Stimulated activated effector memory CD8-positive, alpha-beta T cell treated with anti-CD3 and anti-CD28 coated beads, Interleukin-12 subunit alpha, Interleukin-12 subunit beta, amount 100 ng/mL, for 72 hours (primary cell): ENCODE measurements around the gene ICAM1.
"Not testable (repeated sequence)": the region's sequence is repeated elsewhere in the genome, so short reads cannot be mapped to it uniquely, and the experiment has no call there.

Experiments used
- ATAC-seq: fragments of 150-1000 bp; cut with Tn5 transposase; 2 replicates; pipeline ENCODE4 v1.10.0; 2021
- DNase-seq, 2 donors: peaks; one replicate each; pipeline ENCODE4 v3.0.0; 2021 to 2022; ENCODE audit warnings: low spot score in 2 of 2
- H3K27ac Mint-ChIP-seq: one replicate; pipeline ENCODE4 v1.8.0; 2022; ENCODE audit warnings: mild to moderate bottlenecking, mixed read lengths
- H3K36me3 Mint-ChIP-seq: one replicate; pipeline ENCODE4 v1.8.0; 2022; ENCODE audit warnings: mild to moderate bottlenecking, mixed read lengths
- H3K4me1 Mint-ChIP-seq: one replicate; pipeline ENCODE4 v1.8.0; 2022; ENCODE audit warnings: mixed read lengths
- H3K4me3 Mint-ChIP-seq: one replicate; pipeline ENCODE4 v1.8.0; 2022; ENCODE audit warnings: mild to moderate bottlenecking, mixed read lengths
- H3K9me3 Mint-ChIP-seq: one replicate; pipeline ENCODE4 v1.8.0; 2022; ENCODE audit warnings: mixed read lengths

The ICAM1 gene

GRCh38 chr19:10235003-10235402, 35.9 kb upstream of the ICAM1 start:
- peak overlapping the region; percentile 98 for H3K27ac Mint-ChIP-seq
- peaks cover 23% of the 10 kb centered on the region for H3K4me1 Mint-ChIP-seq
- H3K9me3 Mint-ChIP-seq = no peaks in the 10 kb centered on the region
- peaks cover 12% of the 10 kb centered on the region for H3K36me3 Mint-ChIP-seq
- H3K4me3 Mint-ChIP-seq = peak overlapping the region; percentile 91
- DNase-seq = no peak
- ATAC-seq = no peak

DNA sequence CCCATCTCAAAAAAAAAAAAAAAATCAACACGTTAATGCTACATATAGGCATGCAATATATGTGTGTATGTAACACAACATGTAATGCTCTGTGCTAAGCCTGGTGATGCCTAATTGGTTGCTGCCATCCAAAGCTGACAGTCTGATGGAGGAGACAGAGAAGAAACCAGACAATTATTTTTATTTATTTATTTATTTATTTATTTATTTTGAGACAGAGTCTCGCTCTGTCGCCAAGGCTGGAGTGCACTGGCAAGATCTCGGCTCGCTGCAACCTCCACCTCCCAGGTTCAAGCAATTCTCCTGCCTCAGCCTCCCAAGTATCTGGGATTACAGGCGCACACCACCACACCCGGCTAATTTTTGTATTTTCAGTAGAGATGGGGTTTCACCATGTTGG, 35.5 kb upstream of the ICAM1 start:
- H3K27ac Mint-ChIP-seq = peak overlapping the region; percentile 98
- H3K36me3 Mint-ChIP-seq = peaks cover 12% of the 10 kb centered on the region
- H3K4me1 Mint-ChIP-seq = peaks cover 23% of the 10 kb centered on the region
- H3K9me3 Mint-ChIP-seq, ATAC-seq, DNase-seq: not testable (repeated sequence)
- H3K4me3 Mint-ChIP-seq = peak overlapping the region; percentile 91

- ATAC-seq (no peak), DNase-seq (no peak)
- no peaks in the 10 kb centered on the region for H3K9me3 Mint-ChIP-seq
- peak overlapping the region; percentile 35 for H3K4me3 Mint-ChIP-seq
- peak overlapping the region; percentile 82 for H3K27ac Mint-ChIP-seq
- H3K36me3 Mint-ChIP-seq = peaks cover 12% of the 10 kb centered on the region
- H3K4me1 Mint-ChIP-seq = peaks cover 23% of the 10 kb centered on the region
Measured at GRCh38 chr19:10237702-10238101, 33.2 kb upstream of the ICAM1 start.

DNA sequence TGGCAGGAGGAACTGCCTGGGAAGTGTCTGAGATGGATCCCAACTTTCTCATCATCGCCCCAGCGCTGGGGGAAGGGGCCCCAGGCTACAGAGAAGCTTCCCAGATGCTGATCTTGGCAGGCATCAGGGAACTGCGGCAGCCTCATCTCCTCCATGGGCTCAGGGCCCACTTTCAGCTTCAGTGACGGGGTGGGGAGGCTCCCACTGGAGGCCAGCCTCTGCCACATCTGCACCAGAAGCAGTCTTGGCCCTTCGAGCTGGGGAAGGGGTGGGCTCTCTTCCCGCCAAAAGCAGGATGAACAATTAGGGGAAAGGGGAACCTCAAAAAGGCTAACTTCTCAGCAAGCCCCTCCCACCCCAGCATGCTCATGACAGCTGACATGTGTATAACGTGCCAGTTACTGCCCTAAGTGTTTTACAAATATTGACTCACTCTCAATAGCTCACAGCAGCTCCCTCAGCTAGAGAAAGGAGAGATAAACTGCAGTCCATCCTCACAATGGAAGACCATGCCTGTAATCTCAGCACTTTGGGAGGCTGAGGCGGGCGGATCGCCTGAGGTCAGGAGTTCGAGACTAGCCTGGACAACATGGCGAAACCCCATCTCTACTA, 32.6 kb upstream of the ICAM1 start:
- peak; percentile 46 for ATAC-seq
- peak overlapping the region; percentile 82 for H3K27ac Mint-ChIP-seq
- H3K4me1 Mint-ChIP-seq = peaks cover 23% of the 10 kb centered on the region
- H3K36me3 Mint-ChIP-seq = peaks cover 12% of the 10 kb centered on the region
- H3K9me3 Mint-ChIP-seq = no peaks in the 10 kb centered on the region
- no peak for DNase-seq
- H3K4me3 Mint-ChIP-seq = peak overlapping the region; percentile 35

DNA sequence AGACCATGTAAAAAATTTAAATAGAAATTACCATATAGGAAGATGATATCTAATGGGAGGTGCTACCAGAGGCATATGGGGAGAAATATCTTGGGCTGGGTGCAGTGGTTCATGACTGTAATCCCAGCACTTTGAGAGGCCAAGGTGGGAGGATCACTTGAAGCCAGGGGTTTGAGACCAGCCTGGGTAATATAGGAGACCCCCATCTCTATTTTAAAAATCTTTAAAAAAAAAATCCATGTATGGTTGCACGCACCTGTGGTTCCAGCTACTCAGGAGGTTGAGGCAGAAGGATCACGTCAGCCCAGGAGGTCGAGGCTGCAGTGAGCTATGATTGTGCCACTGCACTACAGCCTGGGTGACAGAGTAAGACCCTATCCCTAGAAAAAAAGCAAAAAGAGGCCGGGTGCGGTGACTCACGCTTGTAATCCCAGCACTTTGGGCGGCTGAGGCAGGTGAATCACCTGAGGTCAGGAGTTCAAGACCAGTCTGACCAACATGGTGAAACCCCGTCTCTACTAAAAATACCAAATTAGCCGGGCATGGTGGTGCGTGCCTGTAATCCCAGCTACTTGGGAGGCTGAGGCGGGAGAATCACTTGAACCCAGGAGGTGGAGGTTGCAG, 29.0 kb upstream of the ICAM1 start:
- DNase-seq, H3K36me3 Mint-ChIP-seq, H3K9me3 Mint-ChIP-seq, H3K4me3 Mint-ChIP-seq, ATAC-seq, H3K27ac Mint-ChIP-seq: not testable (repeated sequence)
- H3K4me1 Mint-ChIP-seq = peaks cover 13% of the 10 kb centered on the region

DNA sequence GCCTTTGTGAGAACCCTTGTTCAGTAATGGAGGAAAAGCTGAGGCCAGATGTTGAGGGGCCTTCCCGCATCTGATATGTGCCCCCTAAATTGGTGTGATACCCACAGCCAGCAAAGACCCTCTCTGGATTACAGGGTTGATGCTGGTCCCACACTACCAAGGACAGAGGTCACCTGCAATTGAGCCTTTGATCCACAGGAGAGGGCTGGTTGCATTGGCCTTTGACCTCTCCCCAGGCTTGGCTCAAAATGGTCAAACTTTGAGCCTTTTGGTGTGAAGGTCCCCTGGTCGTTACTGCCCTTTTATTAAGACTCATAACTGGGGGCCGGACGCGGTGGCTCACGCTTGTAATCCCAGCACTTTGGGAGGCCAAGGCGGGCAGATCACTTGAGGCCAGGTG, 27.3 kb upstream of the ICAM1 start:
- no peak for ATAC-seq

GRCh38 chr19:10245189-10245939, 25.6 kb upstream of the ICAM1 start:
- no peaks in the 10 kb centered on the region for H3K4me1 Mint-ChIP-seq
- no peaks in the 10 kb centered on the region for H3K36me3 Mint-ChIP-seq
- peak overlapping the region; percentile 76 for H3K27ac Mint-ChIP-seq
- peak; percentile 44 for ATAC-seq
- H3K4me3 Mint-ChIP-seq = no peak overlapping the region
- no peaks in the 10 kb centered on the region for H3K9me3 Mint-ChIP-seq
- DNase-seq = no peak

More for the DNA sequence above, 27.3 kb upstream of the ICAM1 start:
- Mint-ChIP-seq H3K4me1 (peaks cover 5% of the 10 kb centered on the region), H3K27ac (no peak overlapping the region), H3K9me3 (no peaks in the 10 kb centered on the region), H3K4me3 (no peak overlapping the region), H3K36me3 (peaks cover 5% of the 10 kb centered on the region)
- DNase-seq = no peak

- DNase-seq (no peak), ATAC-seq (no peak)
- Mint-ChIP-seq H3K4me3 (no peak overlapping the region), H3K9me3 (no peaks in the 10 kb centered on the region), H3K27ac (no peak overlapping the region), H3K4me1 (no peaks in the 10 kb centered on the region), H3K36me3 (peaks cover 3% of the 10 kb centered on the region)
Measured at GRCh38 chr19:10246511-10246910, 24.4 kb upstream of the ICAM1 start.

DNA sequence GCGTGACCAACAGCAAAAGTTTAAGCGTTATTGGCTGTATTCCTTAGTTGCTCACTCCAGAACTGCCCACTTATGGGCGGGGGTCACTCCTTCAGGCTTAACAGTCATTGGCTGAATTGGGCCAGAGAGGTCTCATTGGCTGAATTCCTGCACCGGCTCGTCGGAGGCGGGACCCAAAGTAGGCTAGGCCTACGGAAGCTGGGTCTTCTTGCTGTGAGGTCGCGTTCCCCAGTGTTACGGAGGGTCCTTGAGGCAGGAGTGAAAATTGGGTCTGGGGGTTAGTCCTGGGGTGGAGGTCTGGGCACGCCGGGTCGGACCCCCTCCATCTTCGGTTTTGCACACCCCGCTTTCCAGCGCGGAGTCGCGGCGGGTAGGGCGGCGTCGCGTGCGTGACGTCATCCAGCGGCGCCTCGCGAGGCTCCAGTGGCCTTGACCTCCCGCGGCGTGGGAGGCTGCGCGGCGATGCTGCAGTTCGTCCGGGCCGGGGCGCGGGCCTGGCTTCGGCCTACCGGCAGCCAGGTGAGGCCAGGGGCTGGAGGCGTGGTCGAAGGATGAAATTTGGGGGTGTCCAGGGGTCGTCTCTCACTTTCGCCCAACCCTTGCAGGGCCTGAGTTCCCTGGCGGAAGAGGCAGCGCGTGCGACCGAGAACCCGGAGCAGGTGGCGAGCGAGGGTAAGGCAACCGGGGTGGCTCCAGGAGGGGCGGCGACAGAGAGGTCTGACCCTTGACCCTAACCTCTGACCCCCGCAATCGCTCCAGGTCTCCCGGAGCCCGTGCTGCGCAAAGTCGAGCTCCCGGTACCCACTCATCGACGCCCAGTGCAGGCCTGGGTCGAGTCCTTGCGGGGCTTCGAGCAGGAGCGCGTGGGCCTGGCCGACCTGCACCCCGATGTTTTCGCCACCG, 18.9 kb upstream of the ICAM1 start, which contains the start of gene MRPL4:
Gene MRPL4, plus strand, starts transcription at position 423 of the 903 bp plus-strand sequence. Its CDS starts 40 bp downstream, at position 463.
- Mint-ChIP-seq H3K4me3 (peak within 1 kb of the TSS; percentile 92), H3K4me1 (peaks cover 24% of the 10 kb centered on the region), H3K9me3 (no peaks in the 10 kb centered on the region), H3K36me3 (peaks cover 59% of the 10 kb centered on the region), H3K27ac (peak within 1 kb of the TSS; percentile 93)
- ATAC-seq (peak; percentile 97), DNase-seq (peak; percentile 94 to 96)

GRCh38 chr19:10252707-10253106, 18.2 kb upstream of the ICAM1 start:
- H3K4me3 Mint-ChIP-seq = peak overlapping the region; percentile 92
- no peak for ATAC-seq
- H3K27ac Mint-ChIP-seq = peak overlapping the region; percentile 93
- H3K9me3 Mint-ChIP-seq = no peaks in the 10 kb centered on the region
- DNase-seq = no peak
- H3K4me1 Mint-ChIP-seq = peaks cover 29% of the 10 kb centered on the region
- H3K36me3 Mint-ChIP-seq = peaks cover 65% of the 10 kb centered on the region

DNA sequence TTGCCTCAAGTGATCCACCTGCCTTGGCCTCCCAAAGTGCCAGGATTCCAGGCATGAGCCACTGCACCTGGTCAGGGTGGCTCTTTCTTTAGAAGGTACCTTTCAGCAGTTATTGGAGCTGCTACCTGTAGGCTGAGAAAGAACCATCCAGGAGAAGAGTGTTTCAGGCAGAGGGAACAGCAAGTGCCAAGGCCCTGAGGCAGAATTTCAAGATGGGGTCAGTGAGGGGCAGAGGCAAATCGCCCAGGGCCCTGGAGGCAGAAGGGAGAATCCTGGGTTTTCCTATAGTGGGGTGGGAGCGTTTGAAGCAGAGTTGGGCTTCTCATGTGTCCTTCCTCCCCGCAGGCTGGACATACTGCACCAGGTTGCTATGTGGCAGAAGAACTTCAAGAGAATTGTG, 16.7 kb upstream of the ICAM1 start:
- Mint-ChIP-seq H3K4me3 (no peak overlapping the region), H3K4me1 (peaks cover 37% of the 10 kb centered on the region), H3K36me3 (peaks cover 80% of the 10 kb centered on the region), H3K27ac (no peak overlapping the region), H3K9me3 (no peaks in the 10 kb centered on the region)
- ATAC-seq = no peak
- DNase-seq = no peak

DNA sequence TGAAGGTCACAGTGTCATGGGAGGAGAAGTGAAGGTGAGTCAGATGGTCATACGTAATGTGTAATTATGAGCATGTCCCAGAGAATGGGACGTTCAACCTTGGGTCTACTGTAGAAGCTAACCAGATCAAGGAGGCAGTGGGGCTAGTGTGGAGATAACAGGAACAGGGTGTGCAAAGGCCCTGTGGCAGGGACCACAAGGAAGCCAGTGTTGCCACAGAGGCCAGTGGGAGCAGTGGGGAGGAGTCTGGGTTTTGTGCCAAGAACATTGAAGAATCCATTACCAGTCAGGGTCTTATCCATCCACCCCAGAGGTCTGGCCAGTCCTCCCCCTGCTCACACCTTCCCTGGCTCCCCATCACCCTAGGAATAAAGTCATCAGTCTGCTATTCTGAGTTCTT, 15.6 kb upstream of the ICAM1 start:
- Mint-ChIP-seq H3K4me1 (peaks cover 46% of the 10 kb centered on the region), H3K36me3 (peaks cover 88% of the 10 kb centered on the region), H3K9me3 (no peaks in the 10 kb centered on the region), H3K4me3 (no peak overlapping the region), H3K27ac (peak overlapping the region; percentile 83)
- DNase-seq (no peak), ATAC-seq (no peak)

- H3K4me1 Mint-ChIP-seq = peaks cover 48% of the 10 kb centered on the region
- no peak overlapping the region for H3K27ac Mint-ChIP-seq
- ATAC-seq (no peak), DNase-seq (no peak)
- no peaks in the 10 kb centered on the region for H3K9me3 Mint-ChIP-seq
- H3K36me3 Mint-ChIP-seq = peaks cover 85% of the 10 kb centered on the region
- no peak overlapping the region for H3K4me3 Mint-ChIP-seq
Measured at GRCh38 chr19:10256551-10256950, 14.4 kb upstream of the ICAM1 start.

GRCh38 chr19:10256970-10257615, 13.8 kb upstream of the ICAM1 start:
- DNase-seq (no peak), ATAC-seq (no peak)
- peaks cover 79% of the 10 kb centered on the region for H3K36me3 Mint-ChIP-seq
- H3K27ac Mint-ChIP-seq = no peak overlapping the region
- H3K4me1 Mint-ChIP-seq = peaks cover 42% of the 10 kb centered on the region
- no peak overlapping the region for H3K4me3 Mint-ChIP-seq
- H3K9me3 Mint-ChIP-seq = no peaks in the 10 kb centered on the region
